ENCODE data around the gene PRR20A. TPM values are rescaled to one million over a fixed set of nuclear protein-coding genes. Genes with fewer than 3 reads are reported as not detected.
"Not testable (repeated sequence)": the region's sequence is repeated elsewhere in the genome, so short reads cannot be mapped to it uniquely, and the experiment has no call there.

Gene PRR20A
- total RNA-seq: not detected

GRCh38 chr13:57140235-57140968 lies at the start of gene PRR20A:
PRR20A (plus strand) TSS chr13:57140918; CDS start chr13:57141305, 387 bp downstream.
- DNase-seq: not testable (repeated sequence)

- DNase-seq: no peak
These were observed 25.8 kb upstream of the PRR20A start for GRCh38 chr13:57114945-57115344.

- no peak for DNase-seq
These were observed 17.0 kb upstream of the PRR20A start for GRCh38 chr13:57123681-57124080.

GRCh38 chr13:57128909-57129308 lies 11.8 kb upstream of the PRR20A start:
- no peak for DNase-seq

- DNase-seq: no peak
These were observed 4.6 kb upstream of the PRR20A start for GRCh38 chr13:57136093-57136492.

GRCh38 chr13:57137585-57137984 lies 3.1 kb upstream of the PRR20A start:
- DNase-seq: no peak

GRCh38 chr13:57138988-57139387 lies 1.7 kb upstream of the PRR20A start:
- no peak for DNase-seq

GRCh38 chr13:57139781-57140180 lies 937 bp upstream of the PRR20A start:
- DNase-seq: not testable (repeated sequence)

GRCh38 chr13:57147188-57147587 lies 6.5 kb downstream of the PRR20A start, which contains the start of gene PRR20B:
PRR20B (plus strand) TSS chr13:57147488; CDS start chr13:57147875, 387 bp downstream.
- not testable (repeated sequence) for DNase-seq

GRCh38 chr13:57148106-57148505 lies 7.4 kb downstream of the PRR20A start:
- not testable (repeated sequence) for DNase-seq

- DNase-seq: not testable (repeated sequence)
These were observed 13.0 kb downstream of the PRR20A start, which contains the start of gene PRR20C for GRCh38 chr13:57153761-57154160. PRR20C (plus strand) TSS chr13:57154061; CDS start chr13:57154448, 387 bp downstream.

GRCh38 chr13:57160332-57160731 lies 19.6 kb downstream of the PRR20A start, which contains the start of gene PRR20D:
PRR20D (plus strand) TSS chr13:57160632; CDS start chr13:57161019, 387 bp downstream.
- DNase-seq: not testable (repeated sequence)

- not testable (repeated sequence) for DNase-seq
These were observed 26.2 kb downstream of the PRR20A start, which contains the start of gene PRR20E for GRCh38 chr13:57166897-57167296. PRR20E (plus strand) TSS chr13:57167197; CDS start chr13:57167584, 387 bp downstream.

GRCh38 chr13:57191667-57192066 lies 50.9 kb downstream of the PRR20A start:
- no peak for DNase-seq

Data from effector CD4-positive, alpha-beta T cell (primary cell).